Right lobe of liver (tissue), 6 donors: ENCODE data around the gene YIPF4. TPM values are rescaled to one million over a fixed set of nuclear protein-coding genes. Genes with fewer than 3 reads are reported as not detected.
A peak's percentile ranks its signal among the peaks of the same experiment; 100 is the strongest.

Experiments
- ATAC-seq, 4 donors: fragments of 200-7000 bp; cut with Tn5 transposase; one replicate each; pipeline ENCODE4 v1.9.1; 2020; ENCODE audit warnings: mild to moderate bottlenecking in 4 of 4, moderate library complexity in 4 of 4
- DNase-seq, 3 donors: peaks; one replicate each; pipeline ENCODE4 v3.0.0-alpha.2; 2020
- H3K27ac ChIP-seq, 3 donors: fragments of 200-600 bp; one replicate each; pipeline ENCODE4 v1.8.0; 2022
- H3K27me3 ChIP-seq, 2 donors: fragments of 200-600 bp; one replicate each; pipeline ENCODE4 v1.8.0; 2022
- H3K36me3 ChIP-seq, 4 donors: fragments of 200-600 bp; sonication (generic) in 1 of 4; one replicate each; pipeline versions ENCODE4 v1.5.1 to v1.8.0; 2017 to 2022; ENCODE audit warnings: control low read depth in 1 of 4
- H3K4me1 ChIP-seq, 4 donors: fragments of 200-600 bp; sonication (generic) in 1 of 4; one replicate each; pipeline versions ENCODE4 v1.5.1 to v1.8.0; 2017 to 2022; ENCODE audit warnings: control low read depth in 1 of 4
- H3K4me3 ChIP-seq, 3 donors: fragments of 200-600 bp; one replicate each; pipeline ENCODE4 v1.8.0; 2022
- H3K9me3 ChIP-seq, 4 donors: fragments of 200-600 bp; sonication (generic) in 1 of 4; one replicate each; pipeline versions ENCODE4 v1.5.1 to v1.8.0; 2017 to 2022; ENCODE audit warnings: control low read depth in 1 of 4
- CTCF ChIP-seq, 4 donors: fragments of 200-600 bp in 3 of 4; fragments of 450-650 bp in 1 of 4; IDR thresholded peaks; one replicate each; pipeline versions ENCODE4 v1.5.1 to v1.8.0; 2016 to 2022; ENCODE audit warnings: antibody characterized with exemption in 4 of 4, mild to moderate bottlenecking in 2 of 4
- POLR2A ChIP-seq: fragments of 450-650 bp; IDR thresholded peaks from one replicate; pipeline ENCODE4 v1.6.1; 2017; ENCODE audit warnings: antibody characterized with exemption, mild to moderate bottlenecking
- WGBS: methylation state at CpG from one replicate; pipeline ENCODE4 v1.1.6; 2018; ENCODE audit warnings: low coverage, low lambda C conversion rate; ENCODE audit not compliant: insufficient coverage; ENCODE audit errors: missing lambda C conversion rate; 5-methylcytosine and 5-hydroxymethylcytosine counted together
- intact Hi-C, 2 donors: fragments of 100-400 bp; cut with DNase I; formaldehyde crosslinking; loops; one replicate each; pipeline versions ENCODE4 v1.11.2 to v1.14.1; 2022
- long read RNA-seq: library from polyadenylated mRNA; unstranded; transcript quantifications from one replicate; pipeline ENCODE4 v2.0.0, GENCODE V29; 2019
- total RNA-seq, 6 experiments: library from RNA; depleted of rRNA in 2 of 6; stranded (reverse); fragments of >200 nt in 2 of 6; fragmentation: NEBNext Ultra II Directional in 3 of 6; extraction: Animal tissue kit (Norgen Biotek cat#: 25700) in 3 of 6; gene quantifications; one replicate each; pipeline versions ENCODE4 v1.1.0 to v1.2.4, GENCODE V29; 2016 to 2023
- donor health status: DM: no; HTN: yes; CAD: no.
- donor health status: DM: no; HTN: no; CAD: no.
- donor health status: DM: no; HTN: no; CAD: no.
- donor health status: DM: no; HTN: yes; CAD: no.
- donor health status: DM: no; HTN: yes; CAD: no.

The YIPF4 gene
- 10 to 100 TPM in 5 of 6 experiments, 1 to 10 TPM in 1; 8.8 to 49.3 (median 29.9) TPM for total RNA-seq
- long read RNA-seq, full-length matches to known transcripts: 12 of 16 reads
- long read RNA-seq, partial matches to known transcripts: 0 of 16 reads
- long read RNA-seq, other reads (novel, unspliced or antisense): 4 of 16 reads

GRCh38 chr2:32277674-32278477, at the start of gene YIPF4:
YIPF4 (plus strand) TSS chr2:32277904; CDS start chr2:32278156, 252 bp downstream.
- no peaks in the 10 kb centered on the region for H3K4me1 ChIP-seq
- H3K4me3 ChIP-seq: peak within 1 kb of the TSS; percentile 80 to 99 (median 95)
- no peaks in the 10 kb centered on the region for H3K27me3 ChIP-seq
- intact Hi-C loops: no loop called here
- H3K9me3 ChIP-seq: no peaks in the 10 kb centered on the region
- ATAC-seq (peak; percentile 99 to 100 (median 99)), DNase-seq (peak; percentile 82 to 88 (median 84))
- WGBS: 0% methylated on average over 16 of the region's 59 CpGs
- H3K36me3 ChIP-seq: no peaks in the 10 kb centered on the region
- TF ChIP-seq POLR2A (peak; percentile 44), CTCF (IDR thresholded peaks at IDR 0.05) (no peak)
- H3K27ac ChIP-seq: peak within 1 kb of the TSS; percentile 84 to 89 (median 87)

GRCh38 chr2:32228181-32228580, 49.5 kb upstream of the YIPF4 start:
- peaks cover 0 to 10% (median 0%) of the 10 kb centered on the region in 4 donors for H3K36me3 ChIP-seq
- intact Hi-C loops: no loop called here
- H3K27me3 ChIP-seq: no peaks in the 10 kb centered on the region
- no peaks in the 10 kb centered on the region for H3K4me1 ChIP-seq
- DNase-seq (no peak), ATAC-seq (no peak)
- no peak overlapping the region for H3K27ac ChIP-seq
- H3K4me3 ChIP-seq: no peak overlapping the region
- TF ChIP-seq POLR2A (no peak), CTCF (IDR thresholded peaks at IDR 0.05) (no peak)
- no peaks in the 10 kb centered on the region for H3K9me3 ChIP-seq
- 76% methylated on average over 2 of the region's 2 CpGs for WGBS

GRCh38 chr2:32229635-32230034, 48.1 kb upstream of the YIPF4 start:
- DNase-seq: no peak
- TF ChIP-seq POLR2A (no peak), CTCF (IDR thresholded peaks at IDR 0.05) (no peak)
- 50% methylated on average over 1 of the region's 1 CpG for WGBS

GRCh38 chr2:32231959-32232358, 45.7 kb upstream of the YIPF4 start:
- 65% methylated on average over 4 of the region's 4 CpGs for WGBS
- ATAC-seq: peak in 1 of 4 donors; percentile 67
- DNase-seq: no peak
- no peaks in the 10 kb centered on the region for H3K27me3 ChIP-seq
- H3K9me3 ChIP-seq: no peaks in the 10 kb centered on the region
- TF ChIP-seq POLR2A (no peak), CTCF (IDR thresholded peaks at IDR 0.05) (no peak)
- intact Hi-C loops: no loop called here
- H3K4me3 ChIP-seq: no peak overlapping the region
- no peaks in the 10 kb centered on the region for H3K4me1 ChIP-seq
- no peak overlapping the region for H3K27ac ChIP-seq
- no peaks in the 10 kb centered on the region for H3K36me3 ChIP-seq

More at GRCh38 chr2:32229635-32230034, 48.1 kb upstream of the YIPF4 start:
- Histone ChIP-seq H3K27ac (no peak overlapping the region), H3K4me3 (no peak overlapping the region), H3K36me3 (no peaks in the 10 kb centered on the region), H3K27me3 (no peaks in the 10 kb centered on the region), H3K9me3 (no peaks in the 10 kb centered on the region), H3K4me1 (no peaks in the 10 kb centered on the region)
- no peak for ATAC-seq
- intact Hi-C loops: no loop called here
